ENCODE measurements around the gene PRIMA1.

The PRIMA1 gene

DNA sequence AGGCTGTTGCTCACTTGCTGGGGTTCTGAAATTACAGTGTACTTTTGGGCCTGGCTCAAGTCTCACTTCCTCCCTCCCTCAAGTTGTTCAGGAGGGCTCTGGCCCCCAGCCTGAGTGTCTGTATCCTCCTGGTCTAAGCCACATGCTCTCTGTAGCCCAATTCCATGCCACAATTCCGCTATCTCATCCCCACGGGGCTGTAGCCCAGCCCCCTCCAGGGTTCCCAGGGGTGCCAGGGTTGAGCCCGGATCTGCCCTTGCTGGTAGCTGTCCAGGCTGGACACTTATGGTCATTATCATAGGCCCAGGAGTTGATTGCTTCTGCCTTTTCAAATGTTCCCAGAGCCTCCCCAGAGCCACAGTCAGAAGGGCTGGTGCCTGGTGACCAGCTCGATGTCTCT lies 65.3 kb downstream of the PRIMA1 start:
- Mint-ChIP-seq H3K27ac (no peak overlapping the region), H3K4me3 (no peak overlapping the region), H3K36me3 (no peaks in the 10 kb centered on the region), H3K9me3 (peaks cover 2% of the 10 kb centered on the region), H3K4me1 (no peaks in the 10 kb centered on the region), H3K27me3 (no peaks in the 10 kb centered on the region)
- DNase-seq, result no peak
- CTCF ChIA-PET, result no interaction called here

DNA sequence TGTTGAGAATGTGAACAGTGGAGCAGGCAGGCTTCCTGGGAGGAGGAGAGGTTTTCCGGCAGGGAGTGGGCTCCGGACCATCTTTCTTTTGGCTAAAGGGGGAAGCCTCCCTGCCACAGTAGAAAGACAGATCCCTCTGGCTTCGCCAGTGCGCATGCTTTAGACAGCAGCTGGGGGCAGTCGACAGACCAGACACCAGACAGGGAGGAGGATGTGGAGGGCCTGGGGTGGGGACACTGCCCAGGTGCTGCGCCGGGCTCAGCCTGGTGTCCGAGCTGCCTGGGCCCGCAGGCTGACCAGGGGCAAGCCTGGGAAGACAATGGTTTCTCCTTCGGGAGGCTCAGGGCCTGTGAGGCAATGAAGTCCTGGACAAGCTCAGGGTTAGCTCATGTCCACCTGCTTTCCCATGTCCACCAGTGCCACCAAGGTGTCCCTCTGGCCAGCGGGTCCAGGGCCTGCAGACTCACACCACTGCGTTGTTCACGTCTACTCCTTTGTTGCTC lies 67.3 kb downstream of the PRIMA1 start:
- CTCF ChIA-PET, result no interaction called here
- Mint-ChIP-seq H3K27me3 (no peaks in the 10 kb centered on the region), H3K36me3 (no peaks in the 10 kb centered on the region), H3K9me3 (peaks cover 2% of the 10 kb centered on the region), H3K27ac (no peak overlapping the region), H3K4me1 (no peaks in the 10 kb centered on the region), H3K4me3 (no peak overlapping the region)
- no peak for DNase-seq

DNA sequence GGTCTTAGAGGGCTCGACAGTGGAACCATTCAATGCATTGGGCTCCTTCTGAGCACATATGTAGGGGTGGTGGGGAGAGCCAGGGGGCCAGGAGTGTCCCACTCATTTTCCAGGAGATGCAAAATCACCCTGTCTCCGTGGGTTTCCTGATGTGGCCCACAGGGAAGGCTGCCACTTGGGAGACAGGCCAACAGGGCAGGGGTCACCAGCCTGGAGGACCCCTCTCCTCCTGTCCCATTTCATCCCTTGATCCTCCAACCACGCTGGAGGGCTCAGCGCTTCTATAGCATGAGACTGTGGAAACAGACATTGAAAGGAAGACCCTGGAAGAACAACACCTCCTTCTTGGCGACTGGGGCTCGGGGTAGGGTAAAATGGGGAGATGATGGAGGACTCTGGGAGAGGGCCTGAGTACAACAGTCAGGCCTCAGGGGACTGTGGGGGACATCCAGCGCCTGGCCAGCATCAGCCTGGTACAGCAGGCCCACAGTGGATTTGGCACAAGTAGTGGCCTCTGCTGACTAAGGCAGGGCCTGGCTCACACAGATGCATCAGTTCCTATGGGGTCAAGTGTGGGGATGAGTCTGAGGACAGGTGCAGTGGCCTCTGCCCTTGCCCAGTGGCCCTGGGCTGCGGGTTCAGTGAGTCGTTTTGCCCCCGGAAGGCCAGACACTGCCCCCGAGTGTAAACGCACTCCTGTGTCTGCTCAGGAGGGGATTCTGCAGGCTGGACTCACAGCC lies 68.0 kb downstream of the PRIMA1 start:
- Mint-ChIP-seq H3K9me3 (peaks cover 2% of the 10 kb centered on the region), H3K4me1 (no peaks in the 10 kb centered on the region), H3K4me3 (no peak overlapping the region)

DNA sequence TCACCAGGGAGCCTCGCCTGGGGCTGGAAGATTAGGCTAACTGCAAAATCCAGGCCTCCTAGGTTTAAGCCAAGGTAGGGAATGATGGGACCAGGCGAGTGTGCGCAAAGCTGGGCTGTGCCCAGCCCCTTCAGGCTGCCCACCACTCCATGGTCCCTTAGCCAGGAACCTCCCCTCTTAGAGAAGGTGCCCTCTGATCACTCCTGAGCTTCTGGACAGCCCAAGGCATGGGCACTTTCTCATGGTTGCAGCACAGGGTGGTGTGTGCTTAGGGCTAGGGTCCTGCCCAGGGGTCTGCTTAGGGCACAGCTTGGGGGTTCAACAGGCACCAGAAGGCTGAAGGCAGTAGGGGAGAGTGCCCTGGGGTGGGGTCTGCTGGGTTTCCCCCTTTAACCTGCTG lies 69.0 kb downstream of the PRIMA1 start:
- Mint-ChIP-seq H3K4me3 (no peak overlapping the region), H3K27ac (no peak overlapping the region), H3K36me3 (no peaks in the 10 kb centered on the region), H3K9me3 (peaks cover 2% of the 10 kb centered on the region), H3K4me1 (no peaks in the 10 kb centered on the region), H3K27me3 (no peaks in the 10 kb centered on the region)
- DNase-seq, result no peak
- CTCF ChIA-PET, result no interaction called here

More for the DNA sequence above, 68.0 kb downstream of the PRIMA1 start:
- H3K27me3 Mint-ChIP-seq, result no peaks in the 10 kb centered on the region
- no peak overlapping the region for H3K27ac Mint-ChIP-seq
- no peaks in the 10 kb centered on the region for H3K36me3 Mint-ChIP-seq
- no peak for DNase-seq
- CTCF ChIA-PET, result no interaction called here

DNA sequence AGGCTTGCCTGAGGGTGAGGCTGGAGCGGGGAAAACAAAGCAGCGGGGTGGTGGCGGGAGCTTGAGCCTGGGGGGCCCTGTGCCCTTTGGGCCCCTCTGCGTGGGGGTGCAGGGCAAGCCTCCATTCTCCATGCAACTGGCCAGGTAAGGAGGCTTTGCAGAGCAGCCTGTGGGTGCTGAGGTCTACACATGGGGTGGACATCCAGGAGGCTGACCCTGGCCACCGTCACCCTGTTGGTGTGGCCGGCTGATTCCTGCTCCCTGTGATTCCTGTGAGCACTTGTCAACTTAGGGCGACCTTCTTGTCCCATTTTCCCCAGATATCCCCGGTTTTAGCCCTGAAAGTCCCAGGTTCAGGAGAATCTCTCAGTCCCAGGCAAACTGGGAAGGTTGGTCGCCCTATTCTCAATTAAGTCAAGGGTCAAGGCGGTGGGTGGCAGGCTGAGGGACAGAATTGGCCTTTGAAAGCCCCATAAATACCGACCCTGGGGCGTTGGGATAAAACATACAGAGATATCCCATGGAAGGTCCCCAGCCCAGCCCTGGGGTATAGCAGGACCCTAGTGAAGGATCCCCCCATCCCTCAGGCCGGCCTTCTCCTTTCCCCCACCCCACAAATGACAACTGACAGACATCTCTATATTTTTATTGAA lies 70.5 kb downstream of the PRIMA1 start:
- no peak overlapping the region for H3K27ac Mint-ChIP-seq
- no peak overlapping the region for H3K4me3 Mint-ChIP-seq
- no peaks in the 10 kb centered on the region for H3K36me3 Mint-ChIP-seq
- CTCF ChIA-PET, result no interaction called here
- peaks cover 2% of the 10 kb centered on the region for H3K9me3 Mint-ChIP-seq
- no peak for DNase-seq
- H3K4me1 Mint-ChIP-seq, result no peaks in the 10 kb centered on the region
- peaks cover 5% of the 10 kb centered on the region for H3K27me3 Mint-ChIP-seq

DNA sequence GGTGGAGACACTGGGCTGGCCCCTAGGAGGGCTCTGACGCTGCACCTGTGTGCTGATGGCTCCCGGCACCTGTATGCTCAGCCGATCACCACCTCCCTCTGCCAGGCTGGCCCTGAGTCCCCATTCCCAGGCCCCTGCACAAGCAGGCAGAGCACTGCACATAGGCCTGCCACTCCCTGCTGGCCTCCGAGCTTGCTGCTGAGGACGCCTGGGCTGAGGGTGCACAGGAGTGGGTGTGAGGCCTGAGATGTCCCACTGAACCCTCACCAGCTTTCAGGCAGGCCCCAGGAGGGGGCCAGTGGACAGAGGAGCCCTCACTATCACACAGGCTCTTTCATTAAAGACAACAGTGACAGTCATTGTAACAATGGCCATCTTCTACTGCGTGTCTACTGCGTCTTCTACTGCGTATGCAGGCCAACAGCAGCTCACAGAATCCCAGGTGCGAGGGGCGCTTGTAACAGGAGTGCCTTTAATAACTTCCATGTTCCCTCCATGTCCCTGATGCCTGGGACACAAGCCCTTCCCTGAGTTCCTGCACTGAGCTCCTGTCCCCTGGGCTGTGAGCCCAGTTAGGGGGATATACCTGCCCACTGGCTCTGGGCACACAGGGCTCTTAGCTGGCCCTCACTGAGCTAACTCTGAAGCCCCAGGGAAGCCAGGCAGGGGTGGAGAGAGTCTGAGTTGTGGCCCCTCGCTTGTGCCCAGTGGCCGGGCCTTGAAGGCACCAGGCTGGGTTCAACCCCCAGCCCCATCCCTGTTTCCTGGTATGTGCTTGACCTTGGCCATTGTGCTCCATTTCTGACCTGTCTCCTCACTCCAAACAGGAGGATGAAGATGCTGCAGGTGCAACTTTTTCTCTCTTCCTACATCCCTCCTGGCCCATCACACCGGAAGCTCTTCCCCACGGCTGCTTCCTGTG lies 71.3 kb downstream of the PRIMA1 start:
- Mint-ChIP-seq H3K9me3 (peaks cover 2% of the 10 kb centered on the region), H3K27me3 (peaks cover 5% of the 10 kb centered on the region), H3K4me1 (no peaks in the 10 kb centered on the region), H3K27ac (no peak overlapping the region), H3K36me3 (no peaks in the 10 kb centered on the region), H3K4me3 (no peak overlapping the region)
- CTCF ChIA-PET, result no interaction called here
- DNase-seq, result no peak

DNA sequence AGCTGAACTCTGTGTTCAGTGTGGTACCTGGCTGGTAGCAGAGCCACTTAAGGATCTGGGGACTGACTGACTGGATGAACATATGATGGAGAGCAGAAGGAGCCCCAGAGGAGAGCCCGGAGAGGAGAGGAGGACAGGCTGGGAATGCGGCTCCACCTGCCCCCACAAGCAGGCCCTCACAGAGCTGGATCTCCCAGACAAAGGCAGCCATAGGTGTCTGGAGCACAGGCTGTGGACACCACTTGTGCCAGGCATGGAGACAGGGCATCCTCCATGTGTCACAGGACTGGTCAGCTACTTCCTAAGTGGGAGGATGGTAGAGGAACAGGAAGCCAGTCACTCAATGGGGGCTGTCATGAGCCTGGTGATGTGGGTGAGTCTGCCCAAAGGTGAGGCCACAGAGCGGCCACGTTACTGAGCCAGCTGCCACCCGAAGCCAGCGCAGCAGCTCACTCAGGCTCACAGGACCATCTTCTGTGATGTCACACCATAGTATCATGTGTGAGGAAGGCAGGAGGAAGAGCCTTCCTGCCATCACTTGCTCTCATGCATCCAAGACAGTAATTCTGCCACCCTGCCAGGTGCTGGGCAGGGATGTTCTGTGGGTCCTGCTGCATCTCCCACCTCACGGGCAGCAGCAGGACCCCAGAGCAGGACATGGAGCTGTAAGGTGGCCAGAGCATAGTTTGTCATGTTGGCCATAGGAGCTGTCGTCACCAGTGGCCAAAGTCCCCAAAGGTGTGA lies 72.1 kb downstream of the PRIMA1 start:
- H3K27me3 Mint-ChIP-seq, result peaks cover 5% of the 10 kb centered on the region
- no peaks in the 10 kb centered on the region for H3K36me3 Mint-ChIP-seq
- no peak overlapping the region for H3K4me3 Mint-ChIP-seq
- CTCF ChIA-PET, result no interaction called here
- no peaks in the 10 kb centered on the region for H3K4me1 Mint-ChIP-seq
- H3K27ac Mint-ChIP-seq, result no peak overlapping the region
- DNase-seq, result no peak
- H3K9me3 Mint-ChIP-seq, result no peaks in the 10 kb centered on the region

DNA sequence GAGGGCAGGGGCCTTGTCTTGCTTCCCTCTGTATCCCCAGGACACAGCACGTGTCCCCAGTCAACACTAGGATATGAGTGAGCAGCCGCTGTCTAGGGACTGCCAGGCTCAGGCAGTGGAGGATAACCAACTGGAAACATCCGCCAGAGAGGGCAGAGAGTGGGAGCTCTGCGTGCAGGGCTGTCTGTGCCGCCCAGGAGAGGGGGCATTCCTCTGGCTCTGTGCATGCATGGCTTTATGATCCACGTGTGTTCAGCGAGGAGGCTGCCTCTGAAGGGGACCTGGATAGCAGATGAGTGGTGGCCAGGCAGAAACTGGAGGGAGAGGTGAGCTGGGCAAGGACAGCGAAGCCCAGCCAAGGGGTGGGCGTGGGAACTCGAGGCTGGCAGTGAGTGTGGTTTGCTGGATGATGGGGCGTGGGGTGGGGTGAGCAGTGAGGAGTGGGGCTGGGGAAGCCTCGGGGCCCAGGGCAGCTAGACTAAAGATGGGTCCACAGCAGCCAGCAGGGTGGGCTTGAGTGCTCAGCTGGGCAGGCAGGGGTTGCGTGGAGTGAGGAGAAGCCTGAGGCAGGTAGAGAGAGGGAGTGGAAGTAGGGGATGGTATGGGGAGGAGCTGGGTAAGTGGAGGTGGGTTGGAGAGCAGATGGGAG lies 72.9 kb downstream of the PRIMA1 start:
- Mint-ChIP-seq H3K9me3 (no peaks in the 10 kb centered on the region), H3K36me3 (no peaks in the 10 kb centered on the region), H3K4me3 (no peak overlapping the region), H3K4me1 (no peaks in the 10 kb centered on the region), H3K27ac (no peak overlapping the region), H3K27me3 (peaks cover 5% of the 10 kb centered on the region)
- DNase-seq, result no peak
- CTCF ChIA-PET, result no interaction called here

DNA sequence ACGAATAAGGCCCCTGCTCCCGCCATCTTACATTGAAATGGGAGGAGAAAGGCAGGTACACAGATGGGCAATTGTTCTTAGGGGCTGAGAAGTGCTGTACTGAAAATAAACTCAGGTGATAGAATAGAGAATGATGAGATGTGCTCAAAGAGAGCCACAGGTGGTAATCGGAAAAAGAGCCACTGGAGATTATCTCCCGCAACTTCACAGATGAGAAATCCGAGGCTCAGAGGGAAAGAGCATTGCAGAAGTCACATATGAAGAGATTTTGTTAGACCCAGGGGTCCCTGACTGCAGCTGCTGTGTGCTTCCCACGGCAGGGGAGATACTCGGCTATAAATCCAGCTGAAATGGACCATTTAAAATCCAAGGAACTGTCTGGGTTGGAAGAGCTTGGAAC lies 73.7 kb downstream of the PRIMA1 start:
- CTCF ChIA-PET, result no interaction called here
- no peak overlapping the region for H3K4me3 Mint-ChIP-seq
- no peaks in the 10 kb centered on the region for H3K9me3 Mint-ChIP-seq
- no peaks in the 10 kb centered on the region for H3K4me1 Mint-ChIP-seq
- H3K27ac Mint-ChIP-seq, result no peak overlapping the region
- peaks cover 5% of the 10 kb centered on the region for H3K27me3 Mint-ChIP-seq
- DNase-seq, result no peak
- H3K36me3 Mint-ChIP-seq, result no peaks in the 10 kb centered on the region

DNA sequence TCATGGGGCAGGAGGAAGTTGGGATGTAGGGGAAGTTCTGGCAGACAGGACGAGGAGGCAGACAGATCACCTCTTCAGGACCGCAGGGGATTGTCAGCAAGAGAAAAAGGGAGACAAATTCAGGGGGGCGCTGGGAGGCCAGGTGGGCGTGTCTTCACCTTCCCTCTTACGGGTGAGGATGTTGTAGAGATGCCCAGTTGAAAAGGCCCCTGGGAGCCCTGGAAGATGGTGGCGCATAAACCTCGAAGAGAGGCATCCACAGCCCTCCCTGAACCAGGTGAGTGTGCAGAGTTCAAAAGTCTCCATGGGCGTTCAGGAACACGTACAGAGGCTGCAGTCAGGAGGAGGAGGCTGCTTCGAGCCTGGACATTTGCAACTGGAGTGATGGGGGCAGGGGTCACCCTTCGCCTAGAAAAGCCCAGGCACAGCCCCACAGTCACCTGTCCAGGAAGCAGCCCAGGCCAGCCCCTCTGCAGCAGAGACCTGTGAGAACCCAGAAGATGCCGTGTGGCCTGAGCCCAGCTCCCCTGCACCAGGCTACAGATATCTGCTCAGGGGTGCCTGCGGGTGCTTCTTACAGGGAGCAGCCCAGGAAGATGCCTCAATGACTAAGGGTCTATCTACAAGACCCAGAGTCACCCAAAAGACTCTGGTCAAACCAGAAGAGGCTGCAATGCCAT lies 74.4 kb downstream of the PRIMA1 start:
- peaks cover 7% of the 10 kb centered on the region for H3K27me3 Mint-ChIP-seq
- H3K27ac Mint-ChIP-seq, result no peak overlapping the region
- no peak overlapping the region for H3K4me3 Mint-ChIP-seq
- no peaks in the 10 kb centered on the region for H3K4me1 Mint-ChIP-seq
- CTCF ChIA-PET, result no interaction called here
- no peak for DNase-seq
- H3K36me3 Mint-ChIP-seq, result no peaks in the 10 kb centered on the region
- H3K9me3 Mint-ChIP-seq, result no peaks in the 10 kb centered on the region

DNA sequence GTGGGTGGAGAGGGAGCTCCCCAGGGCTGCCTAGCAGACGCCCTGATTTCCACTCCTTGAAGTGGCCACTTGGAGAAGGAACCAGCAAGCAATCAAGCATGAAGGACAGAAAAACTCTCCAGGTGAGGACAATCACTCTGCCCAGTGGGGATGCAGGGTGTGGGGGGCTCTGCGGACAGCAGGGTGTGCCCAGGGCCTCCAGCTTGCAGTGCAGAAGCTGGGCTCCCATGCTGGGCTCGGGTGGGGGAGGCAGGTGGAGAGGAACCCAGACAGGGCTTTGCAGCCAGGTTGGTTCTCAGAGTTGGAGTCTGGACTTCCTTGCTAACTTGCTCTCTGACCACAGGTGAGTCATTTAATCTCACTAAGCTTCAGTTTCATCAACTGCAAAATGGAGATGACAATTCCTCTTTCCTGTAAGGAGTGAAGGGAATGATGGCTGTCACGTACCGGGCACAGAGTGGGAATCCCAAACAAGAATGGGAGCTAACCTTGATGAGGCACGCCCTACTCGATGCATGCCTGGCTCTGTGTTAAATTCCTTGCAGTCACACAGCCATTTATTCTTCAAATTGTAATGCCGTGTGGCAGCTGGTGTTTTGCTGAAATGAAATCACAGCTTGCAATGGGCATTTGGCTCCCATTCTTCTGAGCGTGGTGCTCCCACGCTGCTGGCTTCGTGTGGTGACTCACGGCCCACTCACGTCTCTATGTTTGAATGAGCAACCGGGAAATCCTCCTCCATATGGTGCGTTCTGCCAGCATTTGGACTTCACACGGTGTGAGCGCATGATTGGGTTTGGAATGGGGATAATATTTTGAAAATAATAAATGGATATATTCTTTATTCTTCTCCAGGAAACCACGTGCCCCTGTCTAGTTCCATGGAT lies 75.2 kb downstream of the PRIMA1 start:
- CTCF ChIA-PET, result interaction anchor here (1.1 kb wide), 1 partner anchor 180 kb away, joined by 3 read pairs; no protein-coding TSS in a partner anchor
- H3K9me3 Mint-ChIP-seq, result no peaks in the 10 kb centered on the region
- no peak overlapping the region for H3K27ac Mint-ChIP-seq
- no peak for DNase-seq
- H3K36me3 Mint-ChIP-seq, result no peaks in the 10 kb centered on the region
- H3K4me1 Mint-ChIP-seq, result no peaks in the 10 kb centered on the region
- no peak overlapping the region for H3K4me3 Mint-ChIP-seq
- peaks cover 13% of the 10 kb centered on the region for H3K27me3 Mint-ChIP-seq

DNA sequence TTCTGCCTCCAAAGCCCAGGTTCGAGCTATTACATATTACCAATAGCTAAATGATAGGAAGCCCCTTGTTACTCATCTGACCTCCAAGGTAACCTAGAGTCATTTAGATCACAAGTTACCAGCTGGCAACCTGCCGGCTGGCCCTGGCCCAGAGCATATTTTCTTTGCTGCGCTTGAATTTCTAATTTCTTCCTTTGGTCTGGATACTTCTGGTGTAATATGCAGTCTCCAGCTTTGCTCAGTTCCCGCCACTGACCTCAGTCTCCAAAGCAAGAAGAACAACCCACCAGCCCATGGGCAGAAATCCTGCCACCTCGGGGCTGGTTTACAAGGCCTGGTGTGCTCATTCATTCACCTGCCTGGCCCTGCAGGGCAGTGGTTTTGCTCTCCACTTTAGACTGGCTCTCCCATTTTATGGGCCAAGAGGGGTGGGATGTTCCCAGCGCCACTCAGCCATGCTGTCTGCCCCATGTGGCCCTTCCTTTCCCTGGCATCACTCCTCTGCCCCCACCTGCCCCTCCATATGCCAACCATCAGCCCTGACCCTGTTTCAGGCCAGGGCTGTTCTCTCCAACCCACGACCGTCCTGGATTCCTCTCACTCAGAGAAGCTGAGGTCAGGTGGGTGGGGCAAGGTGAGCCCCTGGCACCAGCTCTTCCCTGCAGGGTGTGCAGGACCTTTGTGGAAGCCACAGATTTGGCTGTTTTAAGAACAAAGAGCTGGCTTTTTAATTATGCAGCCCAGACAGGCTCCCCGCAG lies 76.0 kb downstream of the PRIMA1 start:
- no peaks in the 10 kb centered on the region for H3K4me1 Mint-ChIP-seq
- no peaks in the 10 kb centered on the region for H3K36me3 Mint-ChIP-seq
- H3K4me3 Mint-ChIP-seq, result no peak overlapping the region
- CTCF ChIA-PET, result interaction anchor here (1.1 kb wide), 1 partner anchor 181 kb away, joined by 3 read pairs; no protein-coding TSS in a partner anchor
- DNase-seq, result no peak
- H3K9me3 Mint-ChIP-seq, result no peaks in the 10 kb centered on the region
- H3K27me3 Mint-ChIP-seq, result peaks cover 13% of the 10 kb centered on the region
- no peak overlapping the region for H3K27ac Mint-ChIP-seq

Measured in activated naive CD4-positive, alpha-beta T cell treated with anti-CD3 and anti-CD28 coated beads, Interleukin-2, amount 10 ng/mL, durations not matched to agents 7 days and 5 days (primary cell).